Right lobe of liver (tissue), 6 donors: ENCODE results near the gene NOTCH1. TPM values are rescaled to one million over a fixed set of nuclear protein-coding genes. Genes with fewer than 3 reads are reported as not detected.

Experiments
- ATAC-seq, 4 donors: fragments of 200-7000 bp; cut with Tn5 transposase; one replicate each; pipeline ENCODE4 v1.9.1; 2020; ENCODE audit warnings: mild to moderate bottlenecking in 4 of 4, moderate library complexity in 4 of 4
- DNase-seq, 3 donors: peaks; one replicate each; pipeline ENCODE4 v3.0.0-alpha.2; 2020
- H3K27ac ChIP-seq, 3 donors: fragments of 200-600 bp; one replicate each; pipeline ENCODE4 v1.8.0; 2022
- H3K27me3 ChIP-seq, 2 donors: fragments of 200-600 bp; one replicate each; pipeline ENCODE4 v1.8.0; 2022
- H3K36me3 ChIP-seq, 4 donors: fragments of 200-600 bp; sonication (generic) in 1 of 4; one replicate each; pipeline versions ENCODE4 v1.5.1 to v1.8.0; 2017 to 2022; ENCODE audit warnings: control low read depth in 1 of 4
- H3K4me1 ChIP-seq, 4 donors: fragments of 200-600 bp; sonication (generic) in 1 of 4; one replicate each; pipeline versions ENCODE4 v1.5.1 to v1.8.0; 2017 to 2022; ENCODE audit warnings: control low read depth in 1 of 4
- H3K4me3 ChIP-seq, 3 donors: fragments of 200-600 bp; one replicate each; pipeline ENCODE4 v1.8.0; 2022
- H3K9me3 ChIP-seq, 4 donors: fragments of 200-600 bp; sonication (generic) in 1 of 4; one replicate each; pipeline versions ENCODE4 v1.5.1 to v1.8.0; 2017 to 2022; ENCODE audit warnings: control low read depth in 1 of 4
- CTCF ChIP-seq, 4 donors: fragments of 200-600 bp in 3 of 4; fragments of 450-650 bp in 1 of 4; IDR thresholded peaks; one replicate each; pipeline versions ENCODE4 v1.5.1 to v1.8.0; 2016 to 2022; ENCODE audit warnings: antibody characterized with exemption in 4 of 4, mild to moderate bottlenecking in 2 of 4
- POLR2A ChIP-seq: fragments of 450-650 bp; IDR thresholded peaks from one replicate; pipeline ENCODE4 v1.6.1; 2017; ENCODE audit warnings: antibody characterized with exemption, mild to moderate bottlenecking
- WGBS: methylation state at CpG from one replicate; pipeline ENCODE4 v1.1.6; 2018; ENCODE audit warnings: low coverage, low lambda C conversion rate; ENCODE audit not compliant: insufficient coverage; ENCODE audit errors: missing lambda C conversion rate; 5-methylcytosine and 5-hydroxymethylcytosine counted together
- intact Hi-C, 2 donors: fragments of 100-400 bp; cut with DNase I; formaldehyde crosslinking; loops; one replicate each; pipeline versions ENCODE4 v1.11.2 to v1.14.1; 2022
- total RNA-seq, 6 experiments: library from RNA; depleted of rRNA in 2 of 6; stranded (reverse); fragments of >200 nt in 2 of 6; fragmentation: NEBNext Ultra II Directional in 3 of 6; extraction: Animal tissue kit (Norgen Biotek cat#: 25700) in 3 of 6; gene quantifications; one replicate each; pipeline versions ENCODE4 v1.1.0 to v1.2.4, GENCODE V29; 2016 to 2023
- donor health status: DM: no; HTN: yes; CAD: no.
- donor health status: DM: no; HTN: no; CAD: no.
- donor health status: DM: no; HTN: no; CAD: no.
- donor health status: DM: no; HTN: yes; CAD: no.
- donor health status: DM: no; HTN: yes; CAD: no.

The NOTCH1 gene
- total RNA-seq, 6 experiments from 2014 or later, result 17.4 to 26.2 (median 19.3) TPM

- no peak for ATAC-seq
- H3K36me3 ChIP-seq, result peaks cover 6 to 55% (median 12%) of the 10 kb centered on the region in 4 donors
- H3K27ac ChIP-seq, result no peak overlapping the region
- no peak overlapping the region for H3K4me3 ChIP-seq
- DNase-seq, result no peak
- WGBS, result 60% methylated on average over 1 of the region's 17 CpGs
- TF ChIP-seq POLR2A, result no peak
- no peak for TF ChIP-seq CTCF (IDR thresholded peaks at IDR 0.05)
- H3K9me3 ChIP-seq, result no peaks in the 10 kb centered on the region
- no peaks in the 10 kb centered on the region for H3K27me3 ChIP-seq
- peaks cover 0 to 43% (median 16%) of the 10 kb centered on the region in 4 donors for H3K4me1 ChIP-seq
- intact Hi-C loops, result no loop called here
Measured at GRCh38 chr9:136517950-136518349, 27.9 kb downstream of the NOTCH1 start.

- DNase-seq, result no peak
- Histone ChIP-seq H3K27me3 (no peaks in the 10 kb centered on the region), H3K27ac (no peak overlapping the region), H3K4me1 (peaks cover 0 to 36% (median 16%) of the 10 kb centered on the region in 4 donors), H3K36me3 (peaks cover 6 to 60% (median 15%) of the 10 kb centered on the region in 4 donors), H3K9me3 (no peaks in the 10 kb centered on the region), H3K4me3 (no peak overlapping the region)
- TF ChIP-seq POLR2A (no peak), CTCF (IDR thresholded peaks at IDR 0.05) (no peak)
- no peak for ATAC-seq
- WGBS, result 60% methylated on average over 2 of the region's 37 CpGs
- intact Hi-C loops, result no loop called here
Measured at GRCh38 chr9:136517012-136517743, 28.7 kb downstream of the NOTCH1 start.

GRCh38 chr9:136516191-136516654 is 29.6 kb downstream of the NOTCH1 start:
- ATAC-seq (no peak), DNase-seq (no peak)
- H3K27ac ChIP-seq, result no peak overlapping the region
- TF ChIP-seq POLR2A (no peak), CTCF (IDR thresholded peaks at IDR 0.05) (no peak)
- WGBS, result no CpG with 5 or more reads among the region's 19 CpGs
- no peaks in the 10 kb centered on the region for H3K9me3 ChIP-seq
- peaks cover 0 to 27% (median 14%) of the 10 kb centered on the region in 4 donors for H3K4me1 ChIP-seq
- H3K36me3 ChIP-seq, result peaks cover 6 to 70% (median 19%) of the 10 kb centered on the region in 4 donors
- H3K4me3 ChIP-seq, result no peak overlapping the region
- H3K27me3 ChIP-seq, result no peaks in the 10 kb centered on the region
- intact Hi-C loops, result no loop called here

- ATAC-seq (no peak), DNase-seq (no peak)
- TF ChIP-seq POLR2A (no peak), CTCF (IDR thresholded peaks at IDR 0.05) (no peak)
- H3K27ac ChIP-seq, result no peak overlapping the region
- H3K27me3 ChIP-seq, result no peaks in the 10 kb centered on the region
- intact Hi-C loops, result no loop called here
- H3K9me3 ChIP-seq, result no peaks in the 10 kb centered on the region
- H3K4me3 ChIP-seq, result no peak overlapping the region
- H3K36me3 ChIP-seq, result peaks cover 6 to 78% (median 25%) of the 10 kb centered on the region in 4 donors
- WGBS, result 90% methylated on average over 4 of the region's 28 CpGs
- peaks cover 0 to 18% (median 9%) of the 10 kb centered on the region in 4 donors for H3K4me1 ChIP-seq
Measured at GRCh38 chr9:136515276-136515675, 30.6 kb downstream of the NOTCH1 start.
